HUES64 (cell line): Measurements from ENCODE around the gene GPC3.
"Not testable (repeated sequence)": the region's sequence is repeated elsewhere in the genome, so short reads cannot be mapped to it uniquely, and the experiment has no call there.

Source experiments
- H3K27ac ChIP-seq: 2 replicates; pipeline ENCODE4 v1.7.0; 2013; ENCODE audit warnings: low read depth, low read length, inconsistent platforms
- H3K27me3 ChIP-seq: 2 replicates; pipeline ENCODE4 v1.6.1; 2013; ENCODE audit warnings: mild to moderate bottlenecking, low read length; ENCODE audit not compliant: insufficient read depth
- H3K36me3 ChIP-seq: 2 replicates; pipeline ENCODE4 v1.6.1; 2013; ENCODE audit warnings: mild to moderate bottlenecking, low read length; ENCODE audit not compliant: insufficient read depth
- H3K4me1 ChIP-seq: 2 replicates; pipeline ENCODE4 v1.6.1; 2013; ENCODE audit warnings: mild to moderate bottlenecking, low read length, moderate library complexity; ENCODE audit not compliant: insufficient read depth
- H3K4me3 ChIP-seq: 2 replicates; pipeline ENCODE4 v1.5.1; 2013; ENCODE audit warnings: mild to moderate bottlenecking, low read length, moderate library complexity
- H3K9ac ChIP-seq: 2 replicates; pipeline ENCODE4 v1.6.1; 2013; ENCODE audit warnings: mild to moderate bottlenecking, low read depth, low read length
- H3K9me3 ChIP-seq: 2 replicates; pipeline ENCODE4 v1.6.1; 2013; ENCODE audit warnings: low read depth, low read length; ENCODE audit not compliant: insufficient read depth
- WGBS: fragments of 150-250, 120-280 bp; methylation state at CpG from one replicate; pipeline ENCODE4 v1.1.7; 2013; ENCODE audit warnings: missing lambda C conversion rate; 5-methylcytosine and 5-hydroxymethylcytosine counted together

The GPC3 gene

DNA sequence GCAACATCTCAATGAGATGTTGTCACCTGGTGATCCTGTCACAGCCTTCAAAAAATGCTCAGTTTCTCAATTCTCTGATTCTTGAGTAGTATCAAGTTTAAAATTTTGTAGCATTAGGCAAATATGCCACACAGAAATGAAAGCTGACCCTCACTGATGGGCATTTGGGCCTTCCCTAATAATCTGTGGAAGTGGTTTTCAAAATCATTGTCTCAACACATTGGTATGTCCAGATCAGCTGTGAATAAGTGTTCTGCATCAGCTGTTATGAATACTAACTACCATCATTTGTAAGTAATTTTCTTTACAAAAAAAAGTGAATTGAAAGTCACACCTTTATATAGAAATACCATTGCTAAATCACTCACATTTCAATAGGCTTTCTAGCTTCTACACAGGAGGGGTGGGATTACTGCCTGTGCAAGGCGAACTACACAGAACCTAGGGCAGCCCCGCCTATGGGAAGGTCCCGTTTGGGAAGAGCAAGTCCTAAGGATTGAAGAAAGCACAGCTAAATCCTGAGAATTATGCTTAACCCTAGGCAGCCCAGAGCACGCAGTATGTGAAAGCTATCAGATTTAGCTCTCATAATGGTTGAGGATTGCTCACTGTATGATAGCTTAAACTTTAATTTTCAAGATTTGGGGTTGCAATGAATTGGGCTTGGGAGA, 73.4 kb downstream of the GPC3 start:
- H3K4me1 ChIP-seq: peaks cover 26% of the 10 kb centered on the region
- no peak overlapping the region for H3K4me3 ChIP-seq
- H3K9me3 ChIP-seq: no peaks in the 10 kb centered on the region
- H3K9ac ChIP-seq: no peak overlapping the region
- no peaks in the 10 kb centered on the region; the same call in 1 of the 2 replicates for H3K36me3 ChIP-seq
- no peaks in the 10 kb centered on the region for H3K27me3 ChIP-seq
- 42% methylated on average over 4 of the region's 4 CpGs for WGBS
- no peak overlapping the region for H3K27ac ChIP-seq

DNA sequence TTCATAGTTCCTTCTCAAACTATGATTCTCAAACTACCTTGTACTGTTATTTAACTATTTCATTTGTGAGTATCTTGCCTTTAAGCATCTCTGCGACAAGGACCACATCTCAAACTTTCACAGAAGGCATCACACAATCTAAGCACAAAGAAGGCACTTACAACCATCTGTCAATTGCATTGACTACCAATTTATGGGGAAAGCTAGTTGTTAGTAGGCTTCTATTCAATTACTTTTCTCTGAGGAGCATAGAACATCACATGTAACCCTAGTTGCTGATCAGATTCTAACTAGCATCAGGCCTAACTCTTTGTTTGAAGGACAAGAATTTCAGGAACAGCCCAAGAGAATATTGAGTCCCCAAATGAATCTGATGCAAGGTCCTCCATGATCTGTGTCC, 74.9 kb downstream of the GPC3 start:
- H3K27me3 ChIP-seq: no peaks in the 10 kb centered on the region
- peaks cover 26% of the 10 kb centered on the region for H3K4me1 ChIP-seq
- H3K36me3 ChIP-seq: no peaks in the 10 kb centered on the region; the same call in 1 of the 2 replicates
- no peak overlapping the region for H3K27ac ChIP-seq
- H3K4me3 ChIP-seq: no peak overlapping the region
- WGBS: 100% methylated on average over 1 of the region's 1 CpG
- H3K9ac ChIP-seq: no peak overlapping the region
- H3K9me3 ChIP-seq: no peaks in the 10 kb centered on the region

DNA sequence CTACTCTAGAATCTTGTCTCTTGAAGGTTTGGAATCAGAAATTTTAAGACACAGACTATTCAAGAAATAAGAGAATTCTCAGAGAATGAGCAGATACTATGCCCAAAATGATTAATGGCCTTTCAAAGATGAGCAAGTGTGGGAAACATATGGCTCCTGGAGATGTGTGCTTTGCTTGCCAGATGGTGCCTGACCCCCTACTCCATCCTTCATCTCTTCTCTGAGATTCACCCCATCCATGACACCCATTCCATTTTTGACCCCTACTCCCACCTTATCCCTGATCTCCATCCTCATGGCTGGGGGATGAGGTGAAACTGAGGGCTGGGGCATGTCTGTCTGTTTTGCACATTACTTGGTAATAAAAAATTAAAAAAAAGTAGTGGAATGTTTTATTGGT, 75.5 kb downstream of the GPC3 start:
- peaks cover 26% of the 10 kb centered on the region for H3K4me1 ChIP-seq
- no peaks in the 10 kb centered on the region; the same call in 1 of the 2 replicates for H3K36me3 ChIP-seq
- no peak overlapping the region for H3K4me3 ChIP-seq
- H3K27me3 ChIP-seq: no peaks in the 10 kb centered on the region
- H3K27ac ChIP-seq: no peak overlapping the region
- H3K9ac ChIP-seq: no peak overlapping the region
- no peaks in the 10 kb centered on the region for H3K9me3 ChIP-seq

DNA sequence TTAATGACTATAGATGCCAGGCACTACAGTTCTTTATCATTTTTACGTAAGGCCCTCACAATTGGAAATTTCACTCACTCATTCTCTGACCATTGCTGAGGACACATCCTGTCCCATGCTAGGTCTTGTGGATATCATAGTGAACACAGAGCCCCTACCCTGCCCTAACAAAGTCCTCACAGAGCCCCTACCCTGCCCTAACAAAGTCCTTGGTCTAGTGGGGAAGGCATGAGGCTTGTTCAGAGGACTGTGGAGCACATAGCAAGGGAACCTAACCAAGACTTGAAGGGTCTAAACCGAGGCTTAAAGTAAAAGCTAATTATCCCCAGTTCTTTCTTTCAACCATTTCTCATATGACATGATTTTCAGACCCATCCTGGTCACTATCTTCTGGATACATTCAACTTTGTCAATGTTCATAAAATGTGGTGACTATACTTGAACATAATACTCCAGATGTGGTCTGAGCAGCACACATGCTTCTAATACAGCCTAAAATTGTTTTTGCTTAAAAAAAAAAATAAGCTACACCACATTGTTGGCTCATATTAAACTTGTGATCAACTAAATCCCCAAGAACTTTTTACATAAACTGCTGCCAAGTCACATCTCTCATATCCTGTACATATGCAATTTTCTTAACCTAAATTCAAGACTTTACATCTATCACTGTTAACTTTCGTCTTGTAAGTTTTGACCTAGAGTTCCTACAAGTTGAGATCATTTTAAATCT, 77.0 kb downstream of the GPC3 start:
- no peaks in the 10 kb centered on the region for H3K27me3 ChIP-seq
- H3K36me3 ChIP-seq: no peaks in the 10 kb centered on the region; the same call in 1 of the 2 replicates
- H3K9me3 ChIP-seq: no peaks in the 10 kb centered on the region
- H3K4me1 ChIP-seq: peaks cover 16% of the 10 kb centered on the region; the same call in 1 of the 2 replicates
- no peak overlapping the region for H3K9ac ChIP-seq
- no peak overlapping the region for H3K27ac ChIP-seq
- 98% methylated on average over 3 of the region's 3 CpGs for WGBS
- no peak overlapping the region for H3K4me3 ChIP-seq

DNA sequence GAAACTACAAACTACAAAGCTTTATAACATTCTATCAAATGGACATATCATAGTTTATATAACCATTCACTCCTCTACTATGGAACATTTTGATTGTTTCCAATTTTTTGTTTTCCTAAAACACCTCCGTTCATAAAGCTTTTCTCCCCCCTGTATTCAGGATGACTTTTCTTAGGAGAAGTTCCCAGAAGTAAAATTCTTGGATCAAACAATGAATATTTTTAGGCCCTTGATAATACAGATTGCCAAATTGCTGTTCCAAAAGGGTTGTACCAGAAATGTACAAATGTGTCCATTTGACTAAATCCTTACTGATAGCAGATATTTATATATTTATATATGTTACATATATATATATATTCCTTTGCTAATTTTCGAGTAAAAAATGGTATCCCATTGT, 77.8 kb downstream of the GPC3 start:
- Histone ChIP-seq H3K9me3 (no peaks in the 10 kb centered on the region), H3K36me3 (no peaks in the 10 kb centered on the region; the same call in 1 of the 2 replicates), H3K27me3 (no peaks in the 10 kb centered on the region), H3K4me1 (peaks cover 10% of the 10 kb centered on the region; the same call in 1 of the 2 replicates), H3K9ac (no peak overlapping the region), H3K27ac (no peak overlapping the region), H3K4me3 (no peak overlapping the region)
- WGBS: 100% methylated on average over 2 of the region's 2 CpGs

DNA sequence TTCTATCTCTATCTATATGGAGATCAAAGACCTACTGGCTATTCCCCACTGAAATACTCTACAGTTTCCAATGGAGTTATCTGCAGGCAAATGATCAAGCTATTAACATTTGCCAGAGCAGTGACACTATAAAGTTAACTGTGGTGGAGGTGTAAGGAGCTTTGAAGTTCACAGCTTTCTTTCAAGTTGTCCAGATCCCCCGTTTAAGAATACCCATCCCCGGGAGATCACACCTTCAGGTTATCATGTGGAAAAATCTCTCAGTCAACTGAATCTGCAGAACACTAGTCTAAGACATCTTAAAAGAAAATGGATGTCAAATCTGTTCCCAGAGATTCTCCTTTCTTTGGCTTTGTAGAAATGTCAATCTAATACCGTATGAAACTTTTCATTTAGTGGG, 80.1 kb downstream of the GPC3 start:
- 80% methylated on average over 3 of the region's 3 CpGs for WGBS
- Histone ChIP-seq H3K4me1 (no peaks in the 10 kb centered on the region), H3K27ac (no peak overlapping the region)

DNA sequence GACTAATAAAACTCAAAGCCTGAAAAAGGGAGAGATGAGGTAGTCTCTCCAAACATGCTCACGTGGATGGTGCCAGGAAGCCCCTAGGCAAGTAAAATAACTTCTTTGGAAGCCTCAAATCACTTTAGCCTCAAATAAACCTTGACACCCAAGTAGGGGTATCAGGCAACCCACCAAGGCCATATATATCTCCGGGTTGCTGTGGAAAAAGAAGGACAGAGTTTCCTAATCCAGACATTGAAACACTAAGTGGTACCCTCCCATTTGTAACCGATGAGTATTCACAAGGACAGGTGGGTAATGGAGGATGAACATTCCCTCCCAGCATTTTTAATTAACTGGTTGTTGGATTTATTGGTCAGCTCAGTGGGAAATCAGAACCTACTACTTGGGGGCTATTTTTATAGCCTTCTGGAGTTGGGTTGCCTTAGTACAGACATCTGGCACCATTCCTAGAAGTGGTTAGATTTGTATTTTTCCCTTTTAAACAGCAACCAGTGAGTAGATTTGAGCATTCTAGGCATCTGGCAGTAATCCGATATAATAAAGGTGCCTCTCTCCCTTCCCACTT, 87.7 kb downstream of the GPC3 start:
- WGBS: 92% methylated on average over 1 of the region's 4 CpGs

More for the DNA sequence above, 80.1 kb downstream of the GPC3 start:
- Histone ChIP-seq H3K9ac (no peak overlapping the region), H3K9me3 (no peaks in the 10 kb centered on the region), H3K4me3 (no peak overlapping the region), H3K36me3 (no peaks in the 10 kb centered on the region), H3K27me3 (no peaks in the 10 kb centered on the region)

DNA sequence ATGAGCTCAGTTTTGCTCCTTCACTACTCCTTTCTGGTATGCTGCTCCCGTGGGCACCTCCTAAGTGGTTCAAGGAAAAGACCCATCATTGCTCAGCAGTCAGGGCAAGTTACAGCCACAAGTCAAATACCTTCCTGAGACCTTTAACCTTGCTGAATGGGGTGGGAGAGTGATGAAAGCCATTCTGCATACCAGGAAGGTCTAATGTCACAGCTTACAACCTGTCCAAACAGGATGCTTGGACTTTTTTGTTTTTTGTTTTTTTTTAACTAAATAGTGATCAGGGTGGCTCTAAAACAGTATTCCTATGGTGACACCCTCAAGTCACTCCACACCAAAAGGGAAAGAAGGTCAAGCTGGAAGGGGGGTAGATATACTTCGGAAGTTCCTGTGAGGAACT, 93.1 kb downstream of the GPC3 start:
- 65% methylated on average over 2 of the region's 2 CpGs for WGBS
- Histone ChIP-seq H3K9me3 (no peaks in the 10 kb centered on the region), H3K4me1 (no peaks in the 10 kb centered on the region), H3K9ac (no peak overlapping the region), H3K27me3 (no peaks in the 10 kb centered on the region), H3K36me3 (no peaks in the 10 kb centered on the region), H3K4me3 (no peak overlapping the region), H3K27ac (no peak overlapping the region)

More for the DNA sequence above, 87.7 kb downstream of the GPC3 start:
- Histone ChIP-seq H3K4me1 (no peaks in the 10 kb centered on the region), H3K36me3 (no peaks in the 10 kb centered on the region), H3K9ac (no peak overlapping the region), H3K4me3 (no peak overlapping the region), H3K27ac (no peak overlapping the region), H3K9me3 (no peaks in the 10 kb centered on the region), H3K27me3 (no peaks in the 10 kb centered on the region)

DNA sequence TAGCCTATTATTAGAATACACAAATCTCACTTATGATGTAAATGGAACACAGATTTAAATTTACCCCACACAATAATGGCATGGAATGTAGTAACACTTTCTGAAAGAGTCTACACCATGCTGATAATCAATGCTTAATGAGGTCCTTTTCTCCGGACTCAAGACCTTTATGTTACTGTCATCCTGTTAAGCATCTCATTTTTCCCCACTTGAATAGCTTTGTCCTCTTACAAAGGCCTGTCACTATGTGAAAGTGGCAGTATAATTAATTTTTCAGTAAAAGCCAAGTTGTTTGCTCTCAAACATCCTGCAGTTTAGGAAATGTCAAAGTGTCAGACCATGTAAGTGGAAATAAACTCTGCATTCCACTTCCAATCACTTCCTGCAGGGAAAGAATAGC, 96.4 kb downstream of the GPC3 start:
- Histone ChIP-seq H3K9me3 (no peaks in the 10 kb centered on the region), H3K27ac (no peak overlapping the region), H3K4me1 (no peaks in the 10 kb centered on the region), H3K9ac (no peak overlapping the region), H3K27me3 (no peaks in the 10 kb centered on the region), H3K4me3 (no peak overlapping the region), H3K36me3 (no peaks in the 10 kb centered on the region)
- WGBS: 73% methylated on average over 1 of the region's 1 CpG

DNA sequence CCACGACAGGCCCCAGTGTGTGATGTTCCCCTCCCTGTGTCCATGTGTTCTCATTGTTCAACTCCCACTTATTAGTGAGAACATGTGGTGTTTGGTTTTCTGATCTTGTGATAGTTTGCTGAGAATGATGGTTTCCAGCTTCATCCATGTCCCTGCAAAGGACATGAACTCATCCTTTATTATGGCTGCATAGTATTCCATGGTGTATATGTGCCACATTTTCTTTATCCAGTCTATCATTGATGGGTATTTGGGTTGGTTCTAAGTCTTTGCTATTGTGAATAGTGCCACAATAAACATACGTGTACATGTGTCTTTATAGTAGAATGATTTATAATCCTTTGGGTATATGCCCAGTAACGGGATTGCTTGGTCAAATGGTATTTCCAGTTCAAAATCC, 97.3 kb downstream of the GPC3 start:
- H3K36me3 ChIP-seq, H3K9ac ChIP-seq, H3K27me3 ChIP-seq, H3K4me3 ChIP-seq, H3K27ac ChIP-seq, H3K9me3 ChIP-seq, H3K4me1 ChIP-seq: not testable (repeated sequence)
- WGBS: 100% methylated on average over 2 of the region's 3 CpGs
